Midbrain (tissue), 1 donor: Measurements from ENCODE around the gene LAMTOR5.

Source experiments
- DNase-seq: peaks from one replicate; lab custom pipeline; 2025; lab: John Stamatoyannopoulos, UW

LAMTOR5 gene

GRCh38 chr1:110387048-110387754 is 20.3 kb downstream of the LAMTOR5 start:
- no peak for DNase-seq

- no peak for DNase-seq
Measured at GRCh38 chr1:110385369-110385768, 22.1 kb downstream of the LAMTOR5 start.

- DNase-seq, result no peak
Measured at GRCh38 chr1:110384581-110385321, 22.7 kb downstream of the LAMTOR5 start.

- no peak for DNase-seq
Measured at GRCh38 chr1:110383251-110383990, 24.1 kb downstream of the LAMTOR5 start.

GRCh38 chr1:110380672-110381283 is 26.7 kb downstream of the LAMTOR5 start:
- no peak for DNase-seq

- DNase-seq, result no peak
Measured at GRCh38 chr1:110375490-110375889, 32.0 kb downstream of the LAMTOR5 start.

- no peak for DNase-seq
Measured at GRCh38 chr1:110370827-110371226, 36.7 kb downstream of the LAMTOR5 start.

- no peak for DNase-seq
Measured at GRCh38 chr1:110364221-110364620, 43.3 kb downstream of the LAMTOR5 start.

- DNase-seq, result no peak
Measured at GRCh38 chr1:110361856-110362255, 45.6 kb downstream of the LAMTOR5 start.

GRCh38 chr1:110360431-110360830 is 47.1 kb downstream of the LAMTOR5 start:
- DNase-seq, result no peak

- DNase-seq, result no peak
Measured at GRCh38 chr1:110356379-110356778, 51.1 kb downstream of the LAMTOR5 start.

- DNase-seq, result no peak
Measured at GRCh38 chr1:110355321-110355720, 52.2 kb downstream of the LAMTOR5 start.
